Large intestine (tissue), 3 donors: Measurements from ENCODE around the gene CKAP4. TPM values are rescaled to one million over a fixed set of nuclear protein-coding genes. Genes with fewer than 3 reads are reported as not detected.

Source experiments
- DNase-seq, 2 donors: peaks; one replicate each; pipeline versions ENCODE4 v3.0.0 to v3.0.0-alpha.2; 2013
- H3K27ac ChIP-seq: one replicate; pipeline ENCODE4 v1.5.1; 2013; ENCODE audit warnings: low read length
- H3K27me3 ChIP-seq: 2 replicates; pipeline ENCODE4 v1.6.1; 2013; ENCODE audit warnings: low read length; ENCODE audit not compliant: control insufficient read depth, insufficient read depth
- H3K36me3 ChIP-seq: 2 replicates; pipeline ENCODE4 v1.6.1; 2013; ENCODE audit warnings: low read length; ENCODE audit not compliant: control insufficient read depth, insufficient read depth
- H3K4me1 ChIP-seq: one replicate; pipeline ENCODE4 v1.6.1; 2013; ENCODE audit warnings: low read length; ENCODE audit not compliant: control insufficient read depth, insufficient read depth
- H3K4me3 ChIP-seq: one replicate; pipeline ENCODE4 v1.5.1; 2013; ENCODE audit warnings: low read length
- H3K9me3 ChIP-seq: one replicate; pipeline ENCODE4 v1.6.1; 2013; ENCODE audit warnings: mild to moderate bottlenecking, low read depth, low read length, moderate library complexity; ENCODE audit not compliant: control insufficient read depth
- WGBS: methylation state at CpG from one replicate; pipeline ENCODE4 v1.1.5; 2013; ENCODE audit warnings: low lambda C conversion rate; ENCODE audit not compliant: insufficient coverage; 5-methylcytosine and 5-hydroxymethylcytosine counted together
- polyA plus RNA-seq: library from polyadenylated mRNA; unstranded; fragments of 120-200 nt; gene quantifications from one replicate; pipeline ENCODE4 v1.2.1, GENCODE V29; 2013

Gene CKAP4
- polyA plus RNA-seq, 1 donor: 31.0 TPM

DNA sequence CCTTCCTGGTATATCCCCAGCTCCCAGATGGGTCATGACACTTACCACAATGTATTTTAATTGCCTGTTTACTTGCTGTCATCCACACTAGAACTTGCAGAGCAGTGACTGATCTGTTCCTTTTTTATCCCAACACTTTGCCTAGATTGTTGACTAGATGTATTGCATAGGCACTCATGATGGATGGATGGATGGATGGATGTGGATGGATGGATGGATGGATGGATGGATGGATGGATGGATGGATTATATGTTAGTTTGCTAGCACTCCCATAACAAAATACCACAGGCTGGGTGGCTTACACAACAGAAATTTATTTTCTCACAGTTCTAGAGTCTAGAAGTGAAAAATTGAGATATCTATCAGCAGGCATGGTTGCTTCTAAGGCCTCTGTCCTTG lies 8.7 kb upstream of the CKAP4 start:
- no peak for DNase-seq
- no peak overlapping the region for H3K4me3 ChIP-seq

DNA sequence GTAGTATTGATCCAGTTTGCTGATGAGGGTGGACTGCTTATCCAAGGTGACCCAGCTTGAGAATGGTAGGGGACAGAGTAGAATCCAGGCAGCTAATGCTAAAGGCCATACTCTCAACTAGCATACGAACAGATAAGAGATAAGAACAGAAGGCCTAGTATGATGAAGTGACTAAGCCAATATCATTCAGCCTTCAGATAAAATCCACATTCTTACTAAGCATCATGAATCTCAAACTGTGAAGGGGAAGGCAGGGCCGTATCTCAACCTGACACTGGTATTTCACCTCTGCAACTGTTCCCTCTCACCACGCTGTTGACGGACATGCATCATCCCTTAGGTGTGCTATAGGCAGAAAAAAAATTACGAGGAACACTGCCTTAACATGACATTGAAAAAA lies 8.1 kb upstream of the CKAP4 start:
- Histone ChIP-seq H3K36me3 (no peaks in the 10 kb centered on the region), H3K4me1 (no peaks in the 10 kb centered on the region), H3K4me3 (no peak overlapping the region), H3K27ac (no peak overlapping the region), H3K27me3 (no peaks in the 10 kb centered on the region), H3K9me3 (no peaks in the 10 kb centered on the region)
- DNase-seq: no peak
- WGBS: no CpG with 5 or more reads among the region's 5 CpGs

More for the DNA sequence above, 8.7 kb upstream of the CKAP4 start:
- no peaks in the 10 kb centered on the region for H3K27me3 ChIP-seq
- no peaks in the 10 kb centered on the region for H3K36me3 ChIP-seq
- no peaks in the 10 kb centered on the region for H3K9me3 ChIP-seq
- H3K27ac ChIP-seq: no peak overlapping the region
- H3K4me1 ChIP-seq: no peaks in the 10 kb centered on the region

DNA sequence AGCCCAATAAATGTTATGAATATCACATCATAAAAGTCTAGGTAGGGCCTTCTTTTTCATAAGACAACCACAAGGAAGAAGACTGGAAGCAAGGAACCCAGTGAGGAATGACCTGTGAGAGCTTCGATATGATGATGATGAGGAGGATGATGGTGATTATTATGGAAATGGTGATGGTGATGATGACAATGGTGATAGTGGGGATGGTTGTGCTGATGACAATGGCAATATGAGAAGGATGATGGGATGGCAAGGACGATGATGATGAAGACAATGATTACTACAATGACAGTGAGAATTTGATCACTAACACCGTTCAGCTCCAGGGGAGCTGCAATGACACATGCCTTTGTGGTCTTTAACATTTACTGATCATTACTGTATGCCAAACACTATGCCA lies 7.7 kb upstream of the CKAP4 start:
- H3K4me1 ChIP-seq: no peaks in the 10 kb centered on the region
- H3K36me3 ChIP-seq: no peaks in the 10 kb centered on the region
- H3K27me3 ChIP-seq: no peaks in the 10 kb centered on the region
- H3K9me3 ChIP-seq: no peaks in the 10 kb centered on the region
- 88% methylated on average over 1 of the region's 3 CpGs for WGBS
- no peak for DNase-seq
- no peak overlapping the region for H3K4me3 ChIP-seq
- no peak overlapping the region for H3K27ac ChIP-seq

DNA sequence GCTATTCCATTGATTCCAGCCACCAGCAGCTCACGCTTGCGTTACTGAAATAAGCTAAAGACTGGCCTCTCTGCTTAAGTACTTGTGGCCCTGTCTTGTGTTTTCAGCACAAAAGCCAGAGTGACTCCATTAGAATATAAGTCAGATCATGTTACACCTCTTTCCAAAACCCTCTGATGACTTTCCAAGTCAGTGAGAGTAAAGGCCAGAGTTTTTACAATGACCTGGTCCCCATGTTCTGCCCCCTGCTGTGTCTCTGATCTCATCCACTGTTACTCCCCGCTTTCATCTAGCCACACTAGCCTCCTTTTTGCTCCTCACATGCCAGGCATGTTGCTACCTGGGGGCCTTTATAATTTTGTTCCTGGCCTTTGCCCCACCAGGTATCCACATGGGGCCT lies 6.9 kb upstream of the CKAP4 start:
- DNase-seq: no peak
- H3K4me3 ChIP-seq: no peak overlapping the region

DNA sequence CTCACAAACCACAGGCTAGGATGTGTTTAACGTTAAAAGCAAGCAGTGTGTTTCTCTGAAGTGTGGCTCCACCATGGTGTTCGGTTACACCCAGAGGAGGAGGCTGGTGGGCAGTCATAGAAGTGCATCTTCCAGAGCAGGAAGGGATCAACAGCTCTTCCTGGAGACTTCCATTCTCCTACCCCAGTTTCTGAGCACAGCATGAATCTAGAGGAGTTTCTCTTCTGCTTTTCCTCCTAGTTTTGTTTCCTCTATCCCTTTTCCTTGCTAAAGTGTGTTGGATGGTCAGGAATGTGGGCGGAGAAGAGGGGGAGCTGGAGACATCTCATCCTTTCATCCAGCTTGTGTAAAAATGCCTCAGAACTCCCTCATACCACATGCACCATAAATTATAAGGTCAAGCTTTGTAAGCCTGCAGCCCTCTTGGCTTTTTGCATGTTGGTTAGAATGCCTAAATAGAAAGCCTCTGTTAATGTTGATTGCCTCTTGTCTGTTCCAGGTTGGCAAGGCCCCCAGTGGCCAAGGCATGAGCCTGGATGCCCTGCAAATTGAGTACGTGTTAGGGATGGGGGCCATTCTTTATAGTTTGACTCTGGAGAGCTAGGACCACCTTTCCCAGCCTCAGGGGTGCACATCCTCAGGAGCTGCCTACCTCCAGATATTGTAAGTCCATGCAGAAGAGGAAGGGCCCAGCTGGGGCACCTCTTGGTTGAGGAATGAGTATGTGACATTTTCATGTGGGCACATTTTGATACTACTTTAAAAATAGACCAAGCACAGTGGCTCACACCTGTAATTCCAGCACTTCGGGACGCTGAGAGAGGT lies 4.0 kb upstream of the CKAP4 start:
- H3K4me3 ChIP-seq: no peak overlapping the region
- no peaks in the 10 kb centered on the region for H3K9me3 ChIP-seq
- H3K36me3 ChIP-seq: no peaks in the 10 kb centered on the region
- H3K27me3 ChIP-seq: no peaks in the 10 kb centered on the region
- no CpG with 5 or more reads among the region's 6 CpGs for WGBS
- no peak overlapping the region for H3K27ac ChIP-seq
- H3K4me1 ChIP-seq: peaks cover 6% of the 10 kb centered on the region
- DNase-seq: no peak

More for the DNA sequence above, 6.9 kb upstream of the CKAP4 start:
- Histone ChIP-seq H3K9me3 (no peaks in the 10 kb centered on the region), H3K27ac (no peak overlapping the region), H3K4me1 (no peaks in the 10 kb centered on the region), H3K36me3 (no peaks in the 10 kb centered on the region), H3K27me3 (no peaks in the 10 kb centered on the region)
- WGBS: 100% methylated on average over 1 of the region's 3 CpGs

DNA sequence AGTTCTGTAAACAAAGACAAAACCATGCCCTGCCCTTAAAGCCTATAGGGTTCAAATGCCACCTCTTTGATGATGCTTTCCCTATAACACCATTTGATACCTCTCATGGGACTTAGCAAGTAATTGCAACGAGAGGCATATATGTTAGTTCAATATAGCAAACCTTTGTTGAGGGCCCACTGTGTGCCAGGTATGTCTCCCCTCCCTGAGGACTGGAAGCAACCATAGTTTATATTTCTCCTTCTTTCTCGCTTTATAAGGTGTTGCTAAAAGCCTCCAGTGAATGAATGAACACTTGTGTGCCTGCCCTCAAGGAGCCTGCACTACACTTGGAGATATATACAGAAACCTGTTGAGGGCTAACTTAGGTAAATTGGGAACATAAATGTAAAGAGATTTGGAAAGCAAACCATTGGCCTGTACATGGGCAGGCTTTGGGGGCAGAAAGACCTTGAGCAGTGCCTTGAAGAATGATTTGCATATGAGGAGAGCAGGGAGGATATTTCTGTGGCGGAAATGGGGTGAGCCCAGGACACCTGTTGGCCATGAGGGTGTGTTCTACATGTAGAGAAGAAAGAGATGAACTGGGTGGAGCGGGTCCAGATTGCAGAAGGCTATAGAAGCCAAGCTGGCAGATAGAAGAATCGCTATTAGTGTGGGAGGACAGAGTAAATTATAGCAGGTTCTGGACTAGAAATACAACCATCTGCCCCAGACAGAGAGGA lies 1.8 kb upstream of the CKAP4 start:
- Histone ChIP-seq H3K9me3 (no peaks in the 10 kb centered on the region), H3K27me3 (no peaks in the 10 kb centered on the region), H3K36me3 (no peaks in the 10 kb centered on the region), H3K27ac (no peak overlapping the region), H3K4me3 (no peak overlapping the region), H3K4me1 (peaks cover 14% of the 10 kb centered on the region)
- 80% methylated on average over 1 of the region's 5 CpGs for WGBS
- peak; percentile 21 to 52 for DNase-seq

DNA sequence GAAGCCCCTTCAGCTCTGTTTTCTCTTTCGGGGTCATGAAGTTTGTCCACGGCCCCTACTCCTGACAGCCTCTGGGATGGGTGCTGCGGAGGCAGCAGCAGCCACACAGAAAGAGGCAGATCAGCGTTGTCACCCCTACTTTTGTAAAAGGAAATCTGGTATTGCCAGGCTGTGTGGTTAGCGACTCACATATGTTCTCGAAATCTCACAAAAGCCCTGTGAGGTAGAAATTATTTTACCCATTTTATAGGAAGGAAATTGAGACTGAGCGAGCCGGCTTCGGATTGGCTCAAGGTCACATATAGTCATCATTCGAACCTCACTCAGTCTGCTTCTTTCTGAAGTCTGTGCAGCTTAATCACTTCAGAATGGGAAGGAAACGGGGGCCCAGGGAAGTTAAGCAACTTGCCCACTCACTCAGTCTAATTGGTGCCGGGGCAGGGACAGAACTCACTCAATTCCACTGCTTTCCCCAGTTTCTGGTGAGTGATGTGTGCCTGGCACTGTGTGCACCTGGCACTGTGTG lies 1.1 kb upstream of the CKAP4 start:
- H3K9me3 ChIP-seq: no peaks in the 10 kb centered on the region
- peak overlapping the region; percentile 71 for H3K27ac ChIP-seq
- H3K4me1 ChIP-seq: peaks cover 14% of the 10 kb centered on the region
- no peaks in the 10 kb centered on the region for H3K27me3 ChIP-seq
- 33% methylated on average over 3 of the region's 12 CpGs for WGBS
- peaks cover 1% of the 10 kb centered on the region for H3K36me3 ChIP-seq
- peak overlapping the region; percentile 60 for H3K4me3 ChIP-seq
- DNase-seq: peak in 1 of 2 donors; percentile 11

DNA sequence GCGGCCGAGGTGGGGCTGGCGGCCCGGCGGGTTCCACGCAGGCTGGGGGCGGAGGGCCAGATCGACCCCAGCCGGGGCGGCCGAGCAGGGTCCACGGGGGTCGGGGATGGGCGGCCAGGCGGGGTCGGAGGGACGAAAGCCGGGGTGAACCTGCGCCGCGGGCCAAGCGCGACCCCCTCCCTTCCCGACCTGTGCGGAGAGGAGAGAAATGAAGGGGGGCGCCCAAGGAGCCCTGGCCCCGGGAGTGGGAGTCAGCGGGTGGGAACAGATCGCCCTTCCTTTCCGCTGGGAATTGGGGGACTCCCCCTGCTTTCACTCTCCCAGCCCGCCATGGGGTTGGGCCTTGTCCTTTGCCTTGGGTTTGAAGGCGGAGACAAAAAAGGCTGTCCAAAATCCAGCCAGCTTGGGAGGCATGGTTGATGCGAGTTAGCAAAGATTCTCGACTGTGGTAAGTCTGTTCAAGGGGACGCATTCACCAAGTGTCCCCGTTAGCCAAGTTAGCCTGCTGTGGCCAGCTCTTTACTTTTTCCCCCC lies 559 bp upstream of the CKAP4 start:
- no peaks in the 10 kb centered on the region for H3K27me3 ChIP-seq
- H3K4me3 ChIP-seq: peak overlapping the region; percentile 60
- peaks cover 3% of the 10 kb centered on the region for H3K36me3 ChIP-seq
- DNase-seq: peak; percentile 55 to 68
- no CpG with 5 or more reads among the region's 36 CpGs for WGBS
- H3K9me3 ChIP-seq: no peaks in the 10 kb centered on the region
- H3K4me1 ChIP-seq: peaks cover 14% of the 10 kb centered on the region
- peak overlapping the region; percentile 71 for H3K27ac ChIP-seq

DNA sequence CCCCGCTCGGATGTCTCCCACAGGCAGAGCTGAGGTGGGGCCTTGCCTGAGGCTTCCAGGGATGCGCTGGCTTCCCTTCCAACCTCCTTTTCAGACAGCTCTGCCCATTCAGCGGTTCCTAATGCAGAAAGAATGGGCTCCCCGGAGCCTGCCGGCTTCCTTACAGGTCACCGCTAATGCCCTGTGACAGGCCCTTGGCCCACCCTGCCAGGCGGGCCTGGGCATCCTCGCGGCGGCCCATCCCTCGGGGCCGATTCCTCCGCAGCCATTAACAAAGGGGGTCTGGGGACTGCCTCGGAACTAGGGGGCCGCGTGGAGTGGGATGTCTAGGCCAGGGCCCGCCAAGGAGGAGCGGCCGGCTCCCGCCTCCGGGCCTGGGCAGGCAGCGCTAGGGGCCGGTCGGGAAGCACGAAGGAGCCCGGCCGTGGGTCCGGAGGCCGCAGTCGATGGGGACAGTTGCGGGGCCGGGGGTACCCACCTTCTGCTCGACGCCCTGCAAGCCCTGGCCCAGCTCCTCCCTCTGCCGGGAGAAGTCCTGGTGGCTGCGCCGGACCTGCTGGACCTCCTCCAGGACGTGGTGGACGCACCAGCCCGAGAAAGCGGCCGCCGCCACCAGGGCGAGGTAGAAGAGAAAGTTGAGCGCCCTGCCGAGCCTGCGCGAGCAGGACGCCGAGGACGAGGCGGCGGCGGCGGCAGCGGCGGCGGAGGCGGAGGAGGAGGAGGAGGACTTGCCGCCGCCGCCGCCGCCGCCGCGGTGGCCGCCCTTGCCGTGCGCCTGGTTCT lies 738 bp downstream of the CKAP4 start:
- H3K4me3 ChIP-seq: peak overlapping the region; percentile 78
- H3K27ac ChIP-seq: peak overlapping the region; percentile 55
- no peaks in the 10 kb centered on the region for H3K9me3 ChIP-seq
- peaks cover 14% of the 10 kb centered on the region for H3K4me1 ChIP-seq
- H3K36me3 ChIP-seq: peaks cover 7% of the 10 kb centered on the region
- no peaks in the 10 kb centered on the region for H3K27me3 ChIP-seq
- peak; percentile 34 to 69 for DNase-seq
- no CpG with 5 or more reads among the region's 71 CpGs for WGBS

DNA sequence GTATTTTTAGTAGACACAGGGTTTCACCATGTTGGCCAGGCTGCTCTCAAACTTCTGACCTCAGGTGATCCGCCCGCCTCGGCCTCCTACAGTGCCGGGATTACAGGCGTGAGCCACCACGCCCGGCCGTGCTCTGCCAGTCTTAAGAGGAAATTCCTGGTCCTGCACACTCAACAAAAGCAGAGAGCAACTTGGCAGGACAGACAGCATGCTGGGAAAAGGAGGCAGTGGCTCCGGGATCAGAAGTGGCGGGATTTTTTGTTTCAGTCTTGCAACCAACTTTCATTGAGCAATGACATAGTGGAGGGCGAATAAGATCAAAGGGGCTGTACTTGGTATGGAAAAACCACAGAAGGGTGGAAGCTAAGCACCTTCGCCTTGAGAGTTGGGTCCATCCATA lies 2.1 kb downstream of the CKAP4 start:
- no peak overlapping the region for H3K4me3 ChIP-seq
- H3K4me1 ChIP-seq: peaks cover 14% of the 10 kb centered on the region
- H3K9me3 ChIP-seq: no peaks in the 10 kb centered on the region
- WGBS: 83% methylated on average over 1 of the region's 12 CpGs
- no peaks in the 10 kb centered on the region for H3K27me3 ChIP-seq
- no peak overlapping the region for H3K27ac ChIP-seq
- H3K36me3 ChIP-seq: peaks cover 8% of the 10 kb centered on the region
- peak in 1 of 2 donors; percentile 17 for DNase-seq
